Astrocyte (in vitro differentiated cells and primary cell): Measurements from ENCODE around the gene STOML1. TPM values are rescaled to one million over a fixed set of nuclear protein-coding genes. Genes with fewer than 3 reads are reported as not detected.

Experiments
- DNase-seq: peaks from one replicate; pipeline ENCODE4 v3.0.0-alpha.2; 2010; ENCODE audit warnings: low read depth
- FAIRE-seq: peaks from 2 replicates; lab custom pipeline; 2011; peaks lifted over from hg19 to GRCh38; lab: Jason Lieb, UNC
- H2AFZ ChIP-seq: 2 replicates; pipeline ENCODE4 v1.6.0; 2012; ENCODE audit warnings: low read depth, low read length, inconsistent platforms
- H3K27ac ChIP-seq: 2 replicates; pipeline ENCODE4 v1.5.1; 2011; ENCODE audit warnings: low read depth, low read length, inconsistent platforms
- H3K27me3 ChIP-seq: 2 replicates; pipeline ENCODE4 v1.6.0; 2011; ENCODE audit warnings: low read length, inconsistent platforms; ENCODE audit not compliant: insufficient read depth
- H3K36me3 ChIP-seq: 2 replicates; pipeline ENCODE4 v1.5.1; 2011; ENCODE audit warnings: low read length, inconsistent platforms; ENCODE audit not compliant: insufficient read depth
- H3K4me1 ChIP-seq: 2 replicates; pipeline ENCODE4 v1.5.1; 2011; ENCODE audit warnings: low read length, inconsistent platforms; ENCODE audit not compliant: insufficient read depth
- H3K4me2 ChIP-seq: 2 replicates; pipeline ENCODE4 v1.6.0; 2012; ENCODE audit warnings: low read length, inconsistent platforms
- H3K4me3 ChIP-seq: 2 replicates; pipeline ENCODE4 v1.5.1; 2011; ENCODE audit warnings: low read depth, mild to moderate bottlenecking, low read length, inconsistent platforms; ENCODE audit not compliant: insufficient read depth
- H3K79me2 ChIP-seq: 2 replicates; pipeline ENCODE4 v1.6.0; 2012; ENCODE audit warnings: mild to moderate bottlenecking, low read length, inconsistent platforms; ENCODE audit not compliant: insufficient read depth
- H3K9ac ChIP-seq: 2 replicates; pipeline ENCODE4 v1.6.0; 2012; ENCODE audit warnings: mild to moderate bottlenecking, low read length, inconsistent platforms
- H3K9me3 ChIP-seq: 2 replicates; pipeline ENCODE4 v1.5.1; 2012; ENCODE audit warnings: low read depth, mild to moderate bottlenecking, low read length, inconsistent platforms; ENCODE audit not compliant: insufficient read depth
- H4K20me1 ChIP-seq: 2 replicates; pipeline ENCODE4 v1.6.0; 2012; ENCODE audit warnings: low read length, inconsistent platforms; ENCODE audit not compliant: insufficient read depth
- H3K27ac Mint-ChIP-seq: one replicate; pipeline ENCODE4 v1.8.0; 2021; ENCODE audit warnings: mild to moderate bottlenecking, mixed read lengths; ENCODE audit not compliant: unreplicated experiment
- H3K27me3 Mint-ChIP-seq: one replicate; pipeline ENCODE4 v1.8.0; 2021; ENCODE audit warnings: low read depth, mixed read lengths; ENCODE audit not compliant: unreplicated experiment
- H3K36me3 Mint-ChIP-seq: one replicate; pipeline ENCODE4 v1.8.0; 2021; ENCODE audit warnings: low read depth, mixed read lengths; ENCODE audit not compliant: unreplicated experiment
- H3K4me1 Mint-ChIP-seq: one replicate; pipeline ENCODE4 v1.8.0; 2021; ENCODE audit warnings: low read depth, mixed read lengths; ENCODE audit not compliant: unreplicated experiment
- H3K4me3 Mint-ChIP-seq: one replicate; pipeline ENCODE4 v1.8.0; 2021; ENCODE audit warnings: mild to moderate bottlenecking, moderate library complexity, mixed read lengths; ENCODE audit not compliant: unreplicated experiment
- H3K9me3 Mint-ChIP-seq: one replicate; pipeline ENCODE4 v1.8.0; 2021; ENCODE audit warnings: mild to moderate bottlenecking, mixed read lengths; ENCODE audit not compliant: unreplicated experiment
- EZH2 ChIP-seq: IDR thresholded peaks from 2 replicates; pipeline ENCODE4 v1.6.1; 2012; ENCODE audit warnings: mild to moderate bottlenecking, low read length, inconsistent platforms; ENCODE audit not compliant: insufficient read depth
- total RNA-seq: library from RNA; stranded (reverse); gene quantifications from 2 replicates; pipeline ENCODE4 v1.2.1, GENCODE V29; 2021
- TF ChIP-seq, protein P1 (sequence below): IDR thresholded peaks from 2 replicates; pipeline ENCODE4 v1.5.1; 2011; ENCODE audit warnings: low read depth, mild to moderate bottlenecking, inconsistent platforms, low read length, moderate library complexity; ENCODE audit not compliant: insufficient read depth

The STOML1 gene
- total RNA-seq, 1 donor from 2014 or later = 12.4 TPM

GRCh38 chr15:74034206-74034755 is 42.2 kb upstream of the STOML1 start:
- no peak overlapping the region for H3K27ac Mint-ChIP-seq
- Histone ChIP-seq H3K4me1 (peaks cover 9% of the 10 kb centered on the region), H3K79me2 (no peaks in the 10 kb centered on the region), H2AFZ (no peak overlapping the region), H3K27ac (no peak overlapping the region), H3K9me3 (no peaks in the 10 kb centered on the region), H4K20me1 (peaks cover 6% of the 10 kb centered on the region), H3K4me3 (no peak overlapping the region), H3K27me3 (no peaks in the 10 kb centered on the region), H3K36me3 (peaks cover 16% of the 10 kb centered on the region), H3K9ac (no peak overlapping the region), H3K4me2 (no peak overlapping the region)
- H3K9me3 Mint-ChIP-seq = no peaks in the 10 kb centered on the region
- FAIRE-seq (no peak), DNase-seq (no peak)
- TF ChIP-seq EZH2 = no peak
- TF ChIP-seq, protein P1, sequence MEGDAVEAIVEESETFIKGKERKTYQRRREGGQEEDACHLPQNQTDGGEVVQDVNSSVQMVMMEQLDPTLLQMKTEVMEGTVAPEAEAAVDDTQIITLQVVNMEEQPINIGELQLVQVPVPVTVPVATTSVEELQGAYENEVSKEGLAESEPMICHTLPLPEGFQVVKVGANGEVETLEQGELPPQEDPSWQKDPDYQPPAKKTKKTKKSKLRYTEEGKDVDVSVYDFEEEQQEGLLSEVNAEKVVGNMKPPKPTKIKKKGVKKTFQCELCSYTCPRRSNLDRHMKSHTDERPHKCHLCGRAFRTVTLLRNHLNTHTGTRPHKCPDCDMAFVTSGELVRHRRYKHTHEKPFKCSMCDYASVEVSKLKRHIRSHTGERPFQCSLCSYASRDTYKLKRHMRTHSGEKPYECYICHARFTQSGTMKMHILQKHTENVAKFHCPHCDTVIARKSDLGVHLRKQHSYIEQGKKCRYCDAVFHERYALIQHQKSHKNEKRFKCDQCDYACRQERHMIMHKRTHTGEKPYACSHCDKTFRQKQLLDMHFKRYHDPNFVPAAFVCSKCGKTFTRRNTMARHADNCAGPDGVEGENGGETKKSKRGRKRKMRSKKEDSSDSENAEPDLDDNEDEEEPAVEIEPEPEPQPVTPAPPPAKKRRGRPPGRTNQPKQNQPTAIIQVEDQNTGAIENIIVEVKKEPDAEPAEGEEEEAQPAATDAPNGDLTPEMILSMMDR = no peak
- H3K4me1 Mint-ChIP-seq = peaks cover 21% of the 10 kb centered on the region
- H3K4me3 Mint-ChIP-seq = peak overlapping the region; percentile 8
- H3K27me3 Mint-ChIP-seq = no peaks in the 10 kb centered on the region
- peaks cover 39% of the 10 kb centered on the region for H3K36me3 Mint-ChIP-seq

DNA sequence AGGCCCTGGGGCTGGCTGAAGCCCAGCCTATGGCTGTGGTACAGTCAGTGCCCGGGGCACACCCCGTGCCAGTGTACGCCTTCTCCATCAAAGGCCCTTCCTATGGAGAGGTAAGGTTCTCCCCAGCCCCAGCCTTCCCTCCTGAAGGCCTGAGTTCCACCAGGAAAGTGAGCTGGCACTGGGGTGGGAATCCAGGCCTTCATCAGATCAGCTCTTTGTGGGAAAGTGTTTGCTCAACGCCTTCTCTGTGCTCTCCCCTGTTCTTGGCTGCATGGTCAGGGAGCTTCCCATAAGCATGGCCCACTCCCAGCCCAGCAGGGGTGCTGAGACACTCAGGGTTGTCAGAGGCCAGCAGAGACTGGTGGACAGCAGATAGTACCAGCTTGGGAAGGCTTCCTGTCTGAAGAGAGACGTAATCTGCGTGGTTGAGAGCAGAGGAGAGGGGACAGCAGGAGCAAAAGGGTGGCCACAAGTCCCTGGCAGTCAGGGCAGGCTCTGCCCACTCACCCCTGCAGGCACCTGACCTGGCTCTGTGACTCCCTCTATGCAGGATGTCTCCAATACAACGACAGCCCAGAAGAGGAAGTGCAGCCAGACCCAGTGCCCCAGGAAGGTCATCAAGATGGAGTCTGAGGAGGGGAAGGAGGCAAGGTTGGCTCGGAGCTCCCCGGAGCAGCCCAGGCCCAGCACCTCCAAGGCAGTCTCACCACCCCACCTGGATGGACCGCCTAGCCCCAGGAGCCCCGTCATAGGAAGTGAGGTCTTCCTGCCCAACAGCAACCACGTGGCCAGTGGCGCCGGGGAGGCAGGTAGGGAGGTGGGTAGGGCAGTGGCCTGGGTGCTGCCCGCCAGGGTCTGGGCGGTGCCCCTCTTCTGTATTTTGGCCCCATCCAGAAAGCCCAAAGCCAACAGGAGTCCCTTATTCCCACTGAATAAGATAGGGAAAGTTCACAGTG is 40.8 kb upstream of the STOML1 start:
- DNase-seq = no peak
- Histone ChIP-seq H3K9ac (no peak overlapping the region), H3K79me2 (no peaks in the 10 kb centered on the region), H3K4me3 (no peak overlapping the region), H3K4me2 (no peak overlapping the region), H3K27ac (no peak overlapping the region), H3K4me1 (no peaks in the 10 kb centered on the region), H3K9me3 (no peaks in the 10 kb centered on the region), H3K36me3 (peaks cover 19% of the 10 kb centered on the region), H3K27me3 (no peaks in the 10 kb centered on the region), H2AFZ (no peak overlapping the region), H4K20me1 (peaks cover 11% of the 10 kb centered on the region)
- Mint-ChIP-seq H3K27ac (no peak overlapping the region), H3K4me3 (no peak overlapping the region), H3K9me3 (no peaks in the 10 kb centered on the region), H3K36me3 (peaks cover 37% of the 10 kb centered on the region), H3K27me3 (no peaks in the 10 kb centered on the region), H3K4me1 (peaks cover 11% of the 10 kb centered on the region)
- no peak for TF ChIP-seq EZH2
- TF ChIP-seq, protein P1 = no peak
- FAIRE-seq = no peak
